H9 (cell line): ENCODE measurements around the gene LBH. TPM values are rescaled to one million over a fixed set of nuclear protein-coding genes. Genes with fewer than 3 reads are reported as not detected.

Experiments
- DNase-seq: peaks from one replicate; pipeline ENCODE4 v3.0.0-alpha.2; 2017
- H2AFZ ChIP-seq: one replicate; pipeline ENCODE4 v1.6.1; 2013; ENCODE audit warnings: mild to moderate bottlenecking, low read length, control low read depth, moderate library complexity
- H2AK5ac ChIP-seq: 2 replicates; pipeline ENCODE4 v1.6.1; 2013; ENCODE audit warnings: low read length, control low read depth, mixed read lengths; ENCODE audit not compliant: insufficient read length
- H2BK120ac ChIP-seq: one replicate; pipeline ENCODE4 v1.6.1; 2013; ENCODE audit warnings: low read depth, mild to moderate bottlenecking, low read length, control low read depth, inconsistent platforms; ENCODE audit not compliant: poor library complexity, severe bottlenecking
- H2BK12ac ChIP-seq: 2 replicates; pipeline ENCODE4 v1.6.1; 2013; ENCODE audit warnings: low read length, control low read depth, mixed read lengths, low read depth; ENCODE audit not compliant: insufficient read length
- H2BK15ac ChIP-seq: 2 replicates; pipeline ENCODE4 v1.6.1; 2013; ENCODE audit warnings: low read depth, low read length, control low read depth
- H2BK20ac ChIP-seq: one replicate; pipeline ENCODE4 v1.6.1; 2013; ENCODE audit warnings: low read depth, mild to moderate bottlenecking, low read length, control low read depth, inconsistent platforms; ENCODE audit not compliant: poor library complexity, severe bottlenecking
- H2BK5ac ChIP-seq: 2 replicates; pipeline ENCODE4 v1.6.1; 2013; ENCODE audit warnings: low read length, control low read depth, mixed read lengths; ENCODE audit not compliant: insufficient read length
- H3K14ac ChIP-seq: 2 replicates; pipeline ENCODE4 v1.6.1; 2013; ENCODE audit warnings: low read length, control low read depth; ENCODE audit not compliant: insufficient read depth
- H3K18ac ChIP-seq: 2 replicates; pipeline ENCODE4 v1.6.1; 2013; ENCODE audit warnings: low read depth, mild to moderate bottlenecking, mixed read lengths, low read length, control low read depth; ENCODE audit not compliant: insufficient read length
- H3K23ac ChIP-seq: 2 replicates; pipeline ENCODE4 v1.6.1; 2013; ENCODE audit warnings: low read length, control low read depth, mixed read lengths, low read depth; ENCODE audit not compliant: insufficient read length
- H3K23me2 ChIP-seq: 2 replicates; pipeline ENCODE4 v1.6.1; 2013; ENCODE audit warnings: low read depth, mild to moderate bottlenecking, mixed read lengths, low read length, control low read depth; ENCODE audit not compliant: insufficient read length, poor library complexity, severe bottlenecking
- H3K27ac ChIP-seq: 2 replicates; pipeline ENCODE4 v1.5.1; 2013; ENCODE audit warnings: low read length, control low read depth, mixed read lengths, low read depth; ENCODE audit not compliant: insufficient read length
- H3K27me3 ChIP-seq: 2 replicates; pipeline ENCODE4 v1.6.1; 2013; ENCODE audit warnings: low read length, control low read depth, inconsistent platforms; ENCODE audit not compliant: insufficient read depth
- H3K4ac ChIP-seq: 2 replicates; pipeline ENCODE4 v1.6.1; 2013; ENCODE audit warnings: low read depth, mild to moderate bottlenecking, control low read depth, inconsistent platforms, low read length, moderate library complexity
- H3K4me1 ChIP-seq: 2 replicates; pipeline ENCODE4 v1.6.1; 2013; ENCODE audit warnings: low read length, control low read depth, inconsistent platforms; ENCODE audit not compliant: insufficient read depth
- H3K4me2 ChIP-seq: 2 replicates; pipeline ENCODE4 v1.6.1; 2013; ENCODE audit warnings: low read length, control low read depth, mixed read lengths; ENCODE audit not compliant: insufficient read length, insufficient read depth
- H3K56ac ChIP-seq: 2 replicates; pipeline ENCODE4 v1.6.1; 2013; ENCODE audit warnings: low read depth, mild to moderate bottlenecking, mixed read lengths, low read length, control low read depth; ENCODE audit not compliant: insufficient read length
- H3K79me1 ChIP-seq: 2 replicates; pipeline ENCODE4 v1.6.1; 2013; ENCODE audit warnings: low read depth, mild to moderate bottlenecking, moderate library complexity, low read length, control low read depth, inconsistent platforms; ENCODE audit not compliant: insufficient read depth, poor library complexity, severe bottlenecking
- H3K79me2 ChIP-seq: 2 replicates; pipeline ENCODE4 v1.6.1; 2013; ENCODE audit warnings: low read length, control low read depth, inconsistent platforms; ENCODE audit not compliant: insufficient read depth
- H3K9ac ChIP-seq: 2 replicates; pipeline ENCODE4 v1.6.1; 2013; ENCODE audit warnings: low read length, control low read depth, mixed read lengths; ENCODE audit not compliant: insufficient read length; ENCODE audit errors: extremely low read depth
- H3K9me3 ChIP-seq: one replicate; pipeline ENCODE4 v1.6.1; 2013; ENCODE audit warnings: low read depth, low read length, inconsistent platforms; ENCODE audit not compliant: control insufficient read depth
- H3T11ph ChIP-seq: one replicate; pipeline ENCODE4 v1.6.1; 2013; ENCODE audit warnings: mild to moderate bottlenecking, low read length, control low read depth, inconsistent platforms
- H4K20me1 ChIP-seq: one replicate; pipeline ENCODE4 v1.6.1; 2013; ENCODE audit not compliant: control insufficient read depth, insufficient read length, insufficient read depth
- H4K5ac ChIP-seq: 2 replicates; pipeline ENCODE4 v1.6.1; 2013; ENCODE audit warnings: low read depth, mild to moderate bottlenecking, mixed read lengths, low read length, control low read depth; ENCODE audit not compliant: insufficient read length
- H4K8ac ChIP-seq: replicated peaks from 2 replicates; pipeline ENCODE4 v1.6.1; 2013; ENCODE audit warnings: low read length, control low read depth, mixed read lengths, low read depth; ENCODE audit not compliant: insufficient read length
- H4K91ac ChIP-seq: 2 replicates; pipeline ENCODE4 v1.6.1; 2013; ENCODE audit warnings: low read depth, mild to moderate bottlenecking, moderate library complexity, mixed read lengths, low read length, control low read depth; ENCODE audit not compliant: insufficient read length
- H3K27ac Mint-ChIP-seq, 3 experiments: 2 replicates in 2 of 3; 3 replicates in 1 of 3; pipeline ENCODE4 v1.8.0; 2020 to 2021; ENCODE audit warnings: mixed read lengths in 3 of 3, mild to moderate bottlenecking in 1 of 3, moderate library complexity in 1 of 3
- H3K27me3 Mint-ChIP-seq: 2 replicates; pipeline ENCODE4 v1.8.0; 2021; ENCODE audit warnings: low read depth, mild to moderate bottlenecking, moderate library complexity, mixed read lengths
- H3K36me3 Mint-ChIP-seq, 3 experiments: 2 replicates in 2 of 3; 3 replicates in 1 of 3; pipeline ENCODE4 v1.8.0; 2020 to 2021; ENCODE audit warnings: low read depth in 3 of 3, mixed read lengths in 3 of 3; ENCODE audit not compliant: insufficient read depth in 1 of 3
- H3K4me1 Mint-ChIP-seq, 2 experiments: 2 replicates each; pipeline ENCODE4 v1.8.0; 2020; ENCODE audit warnings: mixed read lengths in 2 of 2
- H3K4me3 Mint-ChIP-seq, 2 experiments: 2 replicates in 1 of 2; 3 replicates in 1 of 2; pipeline ENCODE4 v1.8.0; 2020 to 2021; ENCODE audit warnings: mild to moderate bottlenecking in 2 of 2, mixed read lengths in 2 of 2, moderate library complexity in 1 of 2
- H3K9me3 Mint-ChIP-seq, 2 experiments: 2 replicates in 1 of 2; 3 replicates in 1 of 2; pipeline ENCODE4 v1.8.0; 2020; ENCODE audit warnings: mild to moderate bottlenecking in 2 of 2, mixed read lengths in 2 of 2, moderate library complexity in 1 of 2
- WGBS: extraction: QIAGEN DNeasy Blood & Tissue Kit; methylation state at CpG from one replicate; pipeline ENCODE4 v1.1.7; 2013; ENCODE audit warnings: missing lambda C conversion rate, low lambda C conversion rate, mixed read lengths; ENCODE audit not compliant: insufficient read length; ENCODE audit errors: extremely low coverage; 5-methylcytosine and 5-hydroxymethylcytosine counted together
- total RNA-seq: library from RNA; stranded (reverse); gene quantifications from 2 replicates; pipeline ENCODE4 v1.2.1, GENCODE V29; 2021
- TF ChIP-seq, protein P1 (sequence below): fragments of 200-600 bp; sonication (generic); conservative IDR thresholded peaks from 3 replicates; pipeline ENCODE4 v1.8.0; 2021; ENCODE audit warnings: antibody characterized with exemption, mild to moderate bottlenecking

Gene LBH
- total RNA-seq, 1 experiment from 2014 or later = 53.0 TPM

DNA sequence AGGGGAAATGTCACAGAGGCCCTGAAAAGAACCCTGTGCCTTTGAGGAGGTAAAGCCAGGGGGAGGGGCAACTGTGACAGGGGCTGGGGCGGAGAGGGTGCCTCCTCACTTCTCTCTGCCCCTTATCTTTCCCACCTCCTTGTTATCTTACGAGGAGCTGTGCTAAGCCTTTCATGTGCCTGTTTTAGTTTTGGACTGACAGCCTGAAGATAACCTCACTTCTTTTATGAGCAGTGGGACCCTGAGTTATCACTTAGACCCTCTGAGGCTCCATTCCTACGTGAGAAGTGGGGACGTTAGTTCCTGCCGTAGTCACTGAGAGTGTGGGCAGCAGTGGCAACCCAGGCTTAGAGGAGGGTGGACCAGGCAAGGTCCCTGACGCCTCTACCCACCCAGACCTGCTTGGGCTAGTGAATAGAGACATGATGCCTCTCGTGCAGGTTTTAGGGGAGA is 39.5 kb upstream of the LBH start:
- no peak overlapping the region for H4K91ac ChIP-seq
- DNase-seq = no peak
- H2BK5ac ChIP-seq = no peak overlapping the region
- H4K8ac ChIP-seq = no peak overlapping the region
- Mint-ChIP-seq H3K36me3 (peaks cover 0 to 11% (median 4%) of the 10 kb centered on the region in 3 experiments; a peak in 3 of 7 replicates), H3K4me3 (no peak overlapping the region), H3K27me3 (no peaks in the 10 kb centered on the region; the same call in 1 of the 2 replicates), H3K4me1 (peaks cover 23 to 24% of the 10 kb centered on the region in 2 experiments), H3K27ac (peak overlapping the region in 1 of 3 experiments; percentile 17; a peak in 1 of 7 replicates), H3K9me3 (peaks cover 5 to 6% of the 10 kb centered on the region in 2 experiments; a peak in 3 of 5 replicates)
- H3K4me1 ChIP-seq = no peaks in the 10 kb centered on the region; the same call in 1 of the 2 replicates
- no peak overlapping the region for H3K18ac ChIP-seq
- H2BK15ac ChIP-seq = no peak overlapping the region
- no peak overlapping the region for H3K4ac ChIP-seq
- no peak overlapping the region for H3K56ac ChIP-seq
- no peak overlapping the region for H2AK5ac ChIP-seq
- H4K20me1 ChIP-seq = no peaks in the 10 kb centered on the region
- TF ChIP-seq, protein P1, sequence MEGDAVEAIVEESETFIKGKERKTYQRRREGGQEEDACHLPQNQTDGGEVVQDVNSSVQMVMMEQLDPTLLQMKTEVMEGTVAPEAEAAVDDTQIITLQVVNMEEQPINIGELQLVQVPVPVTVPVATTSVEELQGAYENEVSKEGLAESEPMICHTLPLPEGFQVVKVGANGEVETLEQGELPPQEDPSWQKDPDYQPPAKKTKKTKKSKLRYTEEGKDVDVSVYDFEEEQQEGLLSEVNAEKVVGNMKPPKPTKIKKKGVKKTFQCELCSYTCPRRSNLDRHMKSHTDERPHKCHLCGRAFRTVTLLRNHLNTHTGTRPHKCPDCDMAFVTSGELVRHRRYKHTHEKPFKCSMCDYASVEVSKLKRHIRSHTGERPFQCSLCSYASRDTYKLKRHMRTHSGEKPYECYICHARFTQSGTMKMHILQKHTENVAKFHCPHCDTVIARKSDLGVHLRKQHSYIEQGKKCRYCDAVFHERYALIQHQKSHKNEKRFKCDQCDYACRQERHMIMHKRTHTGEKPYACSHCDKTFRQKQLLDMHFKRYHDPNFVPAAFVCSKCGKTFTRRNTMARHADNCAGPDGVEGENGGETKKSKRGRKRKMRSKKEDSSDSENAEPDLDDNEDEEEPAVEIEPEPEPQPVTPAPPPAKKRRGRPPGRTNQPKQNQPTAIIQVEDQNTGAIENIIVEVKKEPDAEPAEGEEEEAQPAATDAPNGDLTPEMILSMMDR = no peak
- H3K23ac ChIP-seq = no peak overlapping the region
- H3K4me2 ChIP-seq = no peak overlapping the region
- no peak overlapping the region for H2BK20ac ChIP-seq
- H3T11ph ChIP-seq = no peak overlapping the region
- H2AFZ ChIP-seq = no peak overlapping the region
- no peaks in the 10 kb centered on the region for H3K79me2 ChIP-seq
- H3K27ac ChIP-seq = no peak overlapping the region
- no peaks in the 10 kb centered on the region for H3K27me3 ChIP-seq
- H3K79me1 ChIP-seq = no peaks in the 10 kb centered on the region
- no peaks in the 10 kb centered on the region for H3K23me2 ChIP-seq
- H2BK120ac ChIP-seq = no peak overlapping the region
- no peak overlapping the region for H2BK12ac ChIP-seq
- no CpG with 5 or more reads among the region's 7 CpGs for WGBS
- H3K14ac ChIP-seq = no peak overlapping the region
- no peak overlapping the region for H4K5ac ChIP-seq
- H3K9ac ChIP-seq = no peak overlapping the region
- no peaks in the 10 kb centered on the region for H3K9me3 ChIP-seq
